Measurements from ENCODE around the gene FAM90A1.
A peak's percentile ranks its signal among the peaks of the same experiment; 100 is the strongest.
"Not testable (repeated sequence)": the region's sequence is repeated elsewhere in the genome, so short reads cannot be mapped to it uniquely, and the experiment has no call there.

FAM90A1 gene

GRCh38 chr12:8179989-8180585, 47.3 kb downstream of the FAM90A1 start:
- Histone ChIP-seq H3K4me3 (ENCODE audit: low read depth, low read length) (peak overlapping the region; percentile 61), H3K27ac (peak overlapping the region; percentile 31)
- DNase-seq = peak; percentile 75
- in situ Hi-C loops (cut with HindIII; ENCODE audit: low pct_ligation_motif_present, low sequenced_read_pairs); H3K27me3 ChIP-seq (replicated peaks); H3K36me3 ChIP-seq (replicated peaks): not testable (repeated sequence)
- TF ChIP-seq CTCF (IDR thresholded peaks at IDR 0.05; ENCODE audit: low read depth, low read length, missing control alignments) = peak; percentile 73

GRCh38 chr12:8172911-8173310, 54.5 kb downstream of the FAM90A1 start:
- H3K27ac ChIP-seq; H3K36me3 ChIP-seq (replicated peaks); DNase-seq; in situ Hi-C loops (cut with HindIII; ENCODE audit: low pct_ligation_motif_present, low sequenced_read_pairs); H3K27me3 ChIP-seq (replicated peaks); H3K4me3 ChIP-seq (ENCODE audit: low read depth, low read length): not testable (repeated sequence)
